Testis (tissue), 3 donors: ENCODE data around the gene CDH13. TPM values are rescaled to one million over a fixed set of nuclear protein-coding genes. Genes with fewer than 3 reads are reported as not detected.

ENCODE experiments used
- DNase-seq: peaks from one replicate; pipeline ENCODE4 v3.0.0-alpha.2; 2019
- H3K27ac ChIP-seq, 2 donors: fragments of 200-600 bp; sonication (generic); one replicate each; pipeline ENCODE4 v1.5.1; 2019
- H3K27me3 ChIP-seq: fragments of 200-600 bp; sonication (generic); one replicate; pipeline ENCODE4 v1.5.1; 2019
- H3K36me3 ChIP-seq: fragments of 200-600 bp; sonication (generic); one replicate; pipeline ENCODE4 v1.5.1; 2017; ENCODE audit warnings: low read depth; ENCODE audit errors: missing control alignments
- H3K4me1 ChIP-seq: fragments of 200-600 bp; sonication (generic); one replicate; pipeline ENCODE4 v1.5.1; 2019
- H3K4me3 ChIP-seq, 2 donors: fragments of 200-600 bp; sonication (generic); one replicate each; pipeline ENCODE4 v1.5.1; 2017 to 2019
- H3K9me3 ChIP-seq: fragments of 200-600 bp; sonication (generic); one replicate; pipeline ENCODE4 v1.5.1; 2017
- POLR2A ChIP-seq: fragments of 450-650 bp; IDR thresholded peaks from one replicate; pipeline ENCODE4 v1.6.1; 2017; ENCODE audit warnings: antibody characterized with exemption, mild to moderate bottlenecking, moderate library complexity
- WGBS, 2 donors: methylation state at CpG; one replicate each; pipeline ENCODE4 v1.1.5; 2018; 5-methylcytosine and 5-hydroxymethylcytosine counted together
- intact Hi-C: fragments of 100-400 bp; cut with DNase I; formaldehyde crosslinking; loops from one replicate; pipeline ENCODE4 v1.15.1; 2023; ENCODE audit warnings: low total_unique reads
- polyA plus RNA-seq: library from polyadenylated mRNA; stranded (reverse); fragments of 350-450 nt; fragmentation: Illumina TruSeq; extraction: RNeasy Lipid Tissue Mini Kit (QIAGEN cat#74804); gene quantifications from one replicate; pipeline ENCODE4 v1.2.3, GENCODE V29; 2014; ENCODE audit warnings: low read depth, low replicate concordance; ENCODE audit not compliant: insufficient read depth
- total RNA-seq, 2 donors: library from RNA; depleted of rRNA; stranded (reverse); fragments of >200 nt; gene quantifications; one replicate each; pipeline ENCODE4 v1.2.3, GENCODE V29; 2016
- TF ChIP-seq, protein P1 (sequence below), 3 experiments: fragments of 450-650 bp in 2 of 3; fragments of 200-600 bp in 1 of 3; sonication (generic) in 1 of 3; IDR thresholded peaks; one replicate each; pipeline ENCODE4 v1.5.1; 2016 to 2019; ENCODE audit warnings: antibody characterized with exemption in 3 of 3, mild to moderate bottlenecking in 2 of 3, moderate library complexity in 1 of 3

Gene CDH13
- total and polyA plus RNA-seq, 3 donors from 2014 or later = 1.2 to 11.1 (median 2.0) TPM

DNA sequence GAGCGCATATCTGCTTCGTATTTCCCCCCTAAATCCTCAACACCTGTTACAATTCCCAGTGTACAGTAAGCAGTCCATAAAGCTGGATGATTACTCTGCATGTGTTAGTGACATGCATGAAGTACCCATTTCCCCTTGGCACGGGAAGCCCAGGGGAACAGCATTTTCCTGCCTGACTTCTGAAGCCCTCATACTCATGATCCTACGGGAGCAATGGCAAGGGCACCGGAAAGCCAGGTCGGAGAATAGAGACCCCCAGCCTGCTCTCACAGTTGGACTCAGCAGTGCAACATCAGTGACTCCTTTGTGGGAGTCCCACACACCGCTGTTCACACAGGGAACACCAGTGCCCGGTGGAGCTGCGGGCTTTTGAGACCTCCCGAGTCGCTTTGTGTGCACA is 336.9 kb downstream of the CDH13 start:
- WGBS, 2 donors = 84 to 93% methylated on average over 11 of the region's 11 CpGs
- Histone ChIP-seq H3K27ac (no peak overlapping the region), H3K4me3 (no peak overlapping the region), H3K9me3 (no peaks in the 10 kb centered on the region), H3K4me1 (no peaks in the 10 kb centered on the region), H3K36me3 (no peaks in the 10 kb centered on the region), H3K27me3 (no peaks in the 10 kb centered on the region)
- no peak for TF ChIP-seq POLR2A
- TF ChIP-seq, protein P1, sequence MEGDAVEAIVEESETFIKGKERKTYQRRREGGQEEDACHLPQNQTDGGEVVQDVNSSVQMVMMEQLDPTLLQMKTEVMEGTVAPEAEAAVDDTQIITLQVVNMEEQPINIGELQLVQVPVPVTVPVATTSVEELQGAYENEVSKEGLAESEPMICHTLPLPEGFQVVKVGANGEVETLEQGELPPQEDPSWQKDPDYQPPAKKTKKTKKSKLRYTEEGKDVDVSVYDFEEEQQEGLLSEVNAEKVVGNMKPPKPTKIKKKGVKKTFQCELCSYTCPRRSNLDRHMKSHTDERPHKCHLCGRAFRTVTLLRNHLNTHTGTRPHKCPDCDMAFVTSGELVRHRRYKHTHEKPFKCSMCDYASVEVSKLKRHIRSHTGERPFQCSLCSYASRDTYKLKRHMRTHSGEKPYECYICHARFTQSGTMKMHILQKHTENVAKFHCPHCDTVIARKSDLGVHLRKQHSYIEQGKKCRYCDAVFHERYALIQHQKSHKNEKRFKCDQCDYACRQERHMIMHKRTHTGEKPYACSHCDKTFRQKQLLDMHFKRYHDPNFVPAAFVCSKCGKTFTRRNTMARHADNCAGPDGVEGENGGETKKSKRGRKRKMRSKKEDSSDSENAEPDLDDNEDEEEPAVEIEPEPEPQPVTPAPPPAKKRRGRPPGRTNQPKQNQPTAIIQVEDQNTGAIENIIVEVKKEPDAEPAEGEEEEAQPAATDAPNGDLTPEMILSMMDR (IDR thresholded peaks at IDR 0.05) = no peak
- intact Hi-C loops = no loop called here
- no peak for DNase-seq

DNA sequence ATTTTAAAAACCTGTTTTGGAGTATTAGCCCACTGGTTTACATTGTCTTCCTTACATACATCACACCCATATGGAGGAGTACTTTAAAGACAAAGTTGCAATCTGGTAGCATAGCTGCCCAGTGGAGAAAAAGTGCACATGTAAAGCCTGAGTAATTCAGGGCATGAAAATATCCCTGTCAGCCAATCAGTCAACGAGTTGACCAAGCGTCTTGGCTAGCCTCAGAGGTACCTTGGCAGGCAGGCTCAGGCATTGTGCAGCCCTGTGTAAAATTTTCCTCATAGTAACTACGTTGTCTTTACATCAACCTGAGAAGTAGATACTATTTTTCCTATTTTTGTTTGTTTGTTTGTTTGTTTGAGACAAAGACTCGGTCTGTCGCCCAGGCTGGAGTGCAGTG is 339.0 kb downstream of the CDH13 start:
- DNase-seq = no peak
- no peak for TF ChIP-seq POLR2A
- TF ChIP-seq, protein P1 (IDR thresholded peaks at IDR 0.05) = no peak

DNA sequence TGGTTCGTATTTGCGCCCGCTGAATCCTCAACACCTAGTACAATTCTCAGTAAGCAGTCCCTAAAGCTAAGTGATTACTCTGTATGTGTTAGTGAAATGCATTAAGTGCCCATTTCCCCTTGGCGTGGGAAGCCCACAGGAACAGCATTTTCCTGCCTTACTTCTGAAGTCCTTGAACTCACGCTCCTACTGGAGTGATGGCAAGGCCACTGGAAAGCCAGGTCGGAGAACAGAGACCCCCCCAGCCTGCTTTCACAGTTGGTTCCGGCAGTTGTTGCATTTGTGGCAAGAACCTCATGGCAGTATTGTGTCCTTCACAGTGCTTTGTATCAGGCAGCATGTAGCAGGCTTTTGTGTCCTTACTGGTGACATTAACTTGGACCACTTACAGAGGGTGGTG is 340.7 kb downstream of the CDH13 start:
- TF ChIP-seq, protein P1 (IDR thresholded peaks at IDR 0.05) = no peak
- no peak for TF ChIP-seq POLR2A
- no peak for DNase-seq
- H3K9me3 ChIP-seq = no peaks in the 10 kb centered on the region
- H3K4me3 ChIP-seq = no peak overlapping the region
- H3K27ac ChIP-seq = no peak overlapping the region
- no peaks in the 10 kb centered on the region for H3K27me3 ChIP-seq
- intact Hi-C loops = no loop called here
- H3K36me3 ChIP-seq = no peaks in the 10 kb centered on the region
- no peaks in the 10 kb centered on the region for H3K4me1 ChIP-seq
- 80 to 90% methylated on average over 7 of the region's 7 CpGs for WGBS, 2 donors

More for the DNA sequence above, 339.0 kb downstream of the CDH13 start:
- 68 to 71% methylated on average over 5 of the region's 5 CpGs for WGBS, 2 donors
- H3K27me3 ChIP-seq = no peaks in the 10 kb centered on the region
- no peak overlapping the region for H3K4me3 ChIP-seq
- H3K4me1 ChIP-seq = no peaks in the 10 kb centered on the region
- no peaks in the 10 kb centered on the region for H3K36me3 ChIP-seq
- H3K9me3 ChIP-seq = no peaks in the 10 kb centered on the region
- intact Hi-C loops = no loop called here
- H3K27ac ChIP-seq = no peak overlapping the region

DNA sequence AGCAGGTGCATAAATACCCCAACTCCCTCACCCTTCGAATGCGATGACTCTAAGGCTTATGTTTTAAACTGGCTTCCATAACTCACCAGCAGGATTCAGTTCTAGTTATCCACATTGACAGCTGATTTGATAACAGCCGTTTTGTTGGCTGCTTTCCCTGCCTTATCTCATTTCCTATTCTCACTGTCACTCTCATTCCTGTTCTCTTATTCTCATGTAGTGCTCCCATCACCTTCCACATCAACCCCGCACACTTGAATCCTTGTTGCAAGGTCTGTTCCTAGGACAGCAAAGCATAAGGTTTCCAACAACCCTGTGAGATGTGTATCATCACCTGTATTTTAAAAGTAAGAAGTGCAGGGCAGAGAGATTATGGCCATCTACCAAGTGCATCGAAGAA is 344.4 kb downstream of the CDH13 start:
- Histone ChIP-seq H3K4me3 (no peak overlapping the region), H3K36me3 (no peaks in the 10 kb centered on the region), H3K27me3 (no peaks in the 10 kb centered on the region), H3K9me3 (no peaks in the 10 kb centered on the region), H3K27ac (no peak overlapping the region), H3K4me1 (no peaks in the 10 kb centered on the region)
- WGBS, 2 donors = 77 to 79% methylated on average over 5 of the region's 5 CpGs
- DNase-seq = no peak
- intact Hi-C loops = no loop called here
- TF ChIP-seq, protein P1 (IDR thresholded peaks at IDR 0.05) = no peak
- TF ChIP-seq POLR2A = no peak

DNA sequence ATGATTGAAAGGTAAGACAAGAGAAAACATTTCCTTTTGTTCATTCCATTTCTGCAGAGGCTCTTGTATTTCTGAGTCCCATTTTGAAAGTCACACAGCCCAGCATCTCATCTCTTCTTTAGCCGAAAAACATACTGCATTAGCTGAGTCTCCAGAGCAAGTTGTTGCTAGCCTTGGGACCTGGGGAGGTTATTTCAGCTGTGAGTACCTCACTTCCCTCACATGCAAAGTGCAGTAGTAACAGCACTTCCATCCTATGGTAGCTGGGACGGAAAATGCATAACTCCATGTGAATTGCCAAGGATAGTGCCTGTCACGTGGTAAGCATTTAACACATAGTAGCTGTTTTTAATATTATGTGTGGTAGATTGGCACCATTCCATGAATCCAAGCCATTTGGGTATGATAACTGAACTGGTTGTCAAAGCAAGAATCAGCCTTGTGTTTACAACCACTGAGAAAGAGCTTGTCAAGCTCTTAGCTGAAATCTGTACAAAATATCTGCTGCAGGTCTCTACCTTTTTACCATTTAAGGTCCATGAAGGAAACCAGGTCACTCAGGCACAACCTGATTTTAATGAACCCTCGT is 345.7 kb downstream of the CDH13 start:
- TF ChIP-seq, protein P1 (IDR thresholded peaks at IDR 0.05) = no peak
- no peak for TF ChIP-seq POLR2A
- WGBS, 2 donors = 63 to 73% methylated on average over 4 of the region's 4 CpGs
- intact Hi-C loops = no loop called here
- no peaks in the 10 kb centered on the region for H3K27me3 ChIP-seq
- no peaks in the 10 kb centered on the region for H3K36me3 ChIP-seq
- no peak for DNase-seq
- H3K4me3 ChIP-seq = no peak overlapping the region
- no peaks in the 10 kb centered on the region for H3K4me1 ChIP-seq
- no peak overlapping the region for H3K27ac ChIP-seq
- no peaks in the 10 kb centered on the region for H3K9me3 ChIP-seq
